H1 (cell line): ENCODE data around the gene APOM. TPM values are rescaled to one million over a fixed set of nuclear protein-coding genes. Genes with fewer than 3 reads are reported as not detected.

Source experiments
- CTCF ChIA-PET: fragments of 300-600 bp; sonication (Branson Sonifier 250); formaldehyde crosslinking; loops from one replicate; lab custom pipeline; 2021; ENCODE audit not compliant: partially characterized antibody; lab: Charles Lee
- POLR2A ChIA-PET: fragments of 300-600 bp; sonication (Branson Sonifier 250); formaldehyde crosslinking; loops from one replicate; lab custom pipeline; 2021; ENCODE audit warnings: inconsistent platforms; ENCODE audit not compliant: partially characterized antibody; lab: Charles Lee
- DNase-seq, 2 experiments: peaks; one replicate each; pipeline versions ENCODE4 v3.0.0 to v3.0.0-alpha.2; 2010 to 2022; ENCODE audit warnings: low spot score in 2 of 2, low read depth in 1 of 2, mixed read lengths in 1 of 2
- FAIRE-seq: peaks from 2 replicates; lab custom pipeline; 2011; peaks lifted over from hg19 to GRCh38; lab: Jason Lieb, UNC
- H2AFZ ChIP-seq: 2 replicates; pipeline ENCODE4 v1.8.1; 2012; ENCODE audit warnings: low read length, inconsistent platforms
- H2AK5ac ChIP-seq: 2 replicates; pipeline ENCODE4 v1.6.1; 2013; ENCODE audit warnings: low read depth, low read length
- H2BK120ac ChIP-seq: replicated peaks from 2 replicates; pipeline ENCODE3; 2013; ENCODE audit warnings: low read depth, low read length, inconsistent platforms
- H2BK12ac ChIP-seq: 2 replicates; pipeline ENCODE4 v1.6.1; 2013; ENCODE audit warnings: low read depth, low read length
- H2BK15ac ChIP-seq: 2 replicates; pipeline ENCODE4 v1.6.1; 2013; ENCODE audit warnings: low read length
- H2BK20ac ChIP-seq: 2 replicates; pipeline ENCODE4 v1.6.1; 2013; ENCODE audit warnings: low read length
- H2BK5ac ChIP-seq: 2 replicates; pipeline ENCODE4 v1.6.1; 2013; ENCODE audit warnings: low read depth, low read length
- H3K14ac ChIP-seq: 2 replicates; pipeline ENCODE4 v1.6.1; 2013; ENCODE audit warnings: inconsistent platforms; ENCODE audit not compliant: insufficient read length
- H3K18ac ChIP-seq: 2 replicates; pipeline ENCODE4 v1.6.1; 2013; ENCODE audit warnings: low read length; ENCODE audit errors: extremely low read depth
- H3K23ac ChIP-seq: 2 replicates; pipeline ENCODE4 v1.6.1; 2013; ENCODE audit warnings: inconsistent platforms; ENCODE audit not compliant: insufficient read length
- H3K23me2 ChIP-seq: 2 replicates; pipeline ENCODE4 v1.6.1; 2013; ENCODE audit warnings: low read depth, low read length
- H3K27ac ChIP-seq: 2 replicates; pipeline ENCODE4 v1.6.1; 2011; ENCODE audit warnings: low read depth, low read length, inconsistent platforms
- H3K27me3 ChIP-seq, 4 experiments: replicated peaks in 1 of 4; 1 replicate in 1 of 4; 2 replicates in 3 of 4; pipeline versions ENCODE4 v1.6.1 to v1.8.1; 2011 to 2013; ENCODE audit warnings: low read length in 3 of 4, mild to moderate bottlenecking in 3 of 4, inconsistent platforms in 2 of 4, mixed read lengths in 2 of 4, moderate library complexity in 1 of 4; ENCODE audit not compliant: control insufficient read depth in 3 of 4, insufficient read depth in 3 of 4; ENCODE audit errors: extremely low read depth in 1 of 4
- H3K36me3 ChIP-seq, 4 experiments: 2 replicates each; pipeline versions ENCODE4 v1.6.1 to v1.8.1; 2011 to 2013; ENCODE audit warnings: mild to moderate bottlenecking in 4 of 4, low read length in 3 of 4, moderate library complexity in 2 of 4, control low read depth in 1 of 4, inconsistent platforms in 1 of 4; ENCODE audit not compliant: insufficient read depth in 4 of 4, control insufficient read depth in 2 of 4
- H3K4ac ChIP-seq: replicated peaks from 2 replicates; pipeline ENCODE3; 2013; ENCODE audit warnings: low read length, low read depth, mixed read lengths, inconsistent platforms; ENCODE audit not compliant: insufficient read length
- H3K4me1 ChIP-seq, 4 experiments: replicated peaks in 1 of 4; 1 replicate in 1 of 4; 2 replicates in 3 of 4; pipeline versions ENCODE4 v1.6.1 to v1.8.1; 2011 to 2013; ENCODE audit warnings: low read length in 3 of 4, inconsistent platforms in 2 of 4, mixed read lengths in 1 of 4; ENCODE audit not compliant: insufficient read depth in 4 of 4, control insufficient read depth in 3 of 4
- H3K4me2 ChIP-seq, 2 experiments: 2 replicates each; pipeline versions ENCODE4 v1.6.1 to v1.8.1; 2011 to 2013; ENCODE audit warnings: low read depth in 2 of 2, low read length in 2 of 2, control low read depth in 1 of 2, inconsistent platforms in 1 of 2, mild to moderate bottlenecking in 1 of 2; ENCODE audit not compliant: insufficient read depth in 1 of 2
- H3K4me3 ChIP-seq, 4 experiments: fragments of 200-600, 300-600 bp in 1 of 4; sonication (generic), shearing (Covaris generic), sonication (Bioruptor Twin) in 1 of 4; 2 replicates each; pipeline versions ENCODE4 v1.5.1 to v1.8.1; 2011 to 2016; ENCODE audit warnings: low read length in 4 of 4, low read depth in 3 of 4, control low read depth in 2 of 4, inconsistent platforms in 2 of 4, mild to moderate bottlenecking in 2 of 4, mixed read lengths in 1 of 4, moderate library complexity in 1 of 4; ENCODE audit not compliant: insufficient read depth in 2 of 4; ENCODE audit errors: extremely low read depth in 1 of 4
- H3K56ac ChIP-seq: replicated peaks from 2 replicates; pipeline ENCODE3; 2013; ENCODE audit warnings: low read depth, mild to moderate bottlenecking, mixed read lengths, low read length, inconsistent platforms; ENCODE audit not compliant: insufficient read length
- H3K79me1 ChIP-seq: 2 replicates; pipeline ENCODE4 v1.6.1; 2013; ENCODE audit warnings: low read depth, low read length, control low read depth
- H3K79me2 ChIP-seq, 2 experiments: 2 replicates each; pipeline versions ENCODE4 v1.6.1 to v1.8.1; 2012 to 2013; ENCODE audit warnings: low read length in 2 of 2, mild to moderate bottlenecking in 2 of 2, inconsistent platforms in 1 of 2; ENCODE audit not compliant: insufficient read depth in 2 of 2, control insufficient read depth in 1 of 2
- H3K9ac ChIP-seq, 4 experiments: replicated peaks in 1 of 4; 1 replicate in 1 of 4; 2 replicates in 3 of 4; pipeline versions ENCODE4 v1.6.1 to v1.8.1; 2011 to 2013; ENCODE audit warnings: low read depth in 3 of 4, low read length in 3 of 4, control low read depth in 2 of 4, mild to moderate bottlenecking in 2 of 4, moderate library complexity in 2 of 4, inconsistent platforms in 1 of 4; ENCODE audit errors: extremely low read depth in 1 of 4
- H3K9me3 ChIP-seq, 2 experiments: 2 replicates each; pipeline versions ENCODE4 v1.6.1 to v1.8.1; 2012 to 2013; ENCODE audit warnings: mild to moderate bottlenecking in 2 of 2, moderate library complexity in 2 of 2, control low read depth in 1 of 2, inconsistent platforms in 1 of 2, low read depth in 1 of 2, low read length in 1 of 2, mixed read lengths in 1 of 2; ENCODE audit not compliant: insufficient read depth in 2 of 2
- H4K20me1 ChIP-seq, 2 experiments: replicated peaks in 1 of 2; 2 replicates each; pipeline versions ENCODE3 to v1.8.1; 2011 to 2013; ENCODE audit warnings: inconsistent platforms in 2 of 2, low read length in 2 of 2, mild to moderate bottlenecking in 1 of 2; ENCODE audit not compliant: insufficient read depth in 2 of 2, control insufficient read depth in 1 of 2
- H4K5ac ChIP-seq: 2 replicates; pipeline ENCODE4 v1.6.1; 2013; ENCODE audit warnings: low read length, low read depth, mixed read lengths, inconsistent platforms; ENCODE audit not compliant: insufficient read length
- H4K8ac ChIP-seq: 2 replicates; pipeline ENCODE4 v1.8.0; 2013; ENCODE audit warnings: mild to moderate bottlenecking, moderate library complexity, low read length, inconsistent platforms; ENCODE audit not compliant: insufficient read depth; ENCODE audit errors: extremely low read depth
- H4K91ac ChIP-seq: replicated peaks from 2 replicates; pipeline ENCODE3; 2013; ENCODE audit warnings: low read length, mixed read lengths, inconsistent platforms; ENCODE audit not compliant: insufficient read length
- ASH2L ChIP-seq: fragments of 200-600, 300-600 bp; sonication (generic); IDR thresholded peaks from one replicate; pipeline ENCODE4 v1.7.1; 2017; ENCODE audit warnings: low read length
- EGR1 ChIP-seq: IDR thresholded peaks from 2 replicates; pipeline ENCODE4 v1.6.1; 2011; ENCODE audit warnings: low read depth, low read length, borderline replicate concordance
- FOSL1 ChIP-seq: IDR thresholded peaks from 2 replicates; pipeline ENCODE4 v1.6.1; 2011; ENCODE audit warnings: mild to moderate bottlenecking, low read depth, low read length, moderate library complexity; ENCODE audit not compliant: insufficient read depth
- JUND ChIP-seq: IDR thresholded peaks from 2 replicates; pipeline ENCODE4 v1.6.1; 2011; ENCODE audit warnings: mild to moderate bottlenecking, improper control_type of control experiment, low read length
- KDM4A ChIP-seq: IDR thresholded peaks from one replicate; pipeline ENCODE4 v1.7.1; 2012; ENCODE audit warnings: low read depth, mild to moderate bottlenecking, moderate library complexity, low read length, inconsistent platforms; ENCODE audit not compliant: severe bottlenecking
- KDM5A ChIP-seq: fragments of 200-600 bp; IDR thresholded peaks from 2 replicates; pipeline ENCODE4 v1.7.1; 2012; ENCODE audit warnings: mild to moderate bottlenecking, low read length, inconsistent platforms, mixed read lengths
- MAX ChIP-seq: IDR thresholded peaks from 2 replicates; pipeline ENCODE4 v1.6.1; 2012; ENCODE audit warnings: inconsistent platforms
- PHF8 ChIP-seq: fragments of 200-600 bp; sonication (generic); conservative IDR thresholded peaks from 2 replicates; pipeline ENCODE4 v1.7.1; 2012; ENCODE audit warnings: low read depth, mild to moderate bottlenecking, inconsistent platforms, low read length, moderate library complexity
- POLR2A ChIP-seq, 2 experiments: IDR thresholded peaks; 1 replicate in 1 of 2; 2 replicates in 1 of 2; pipeline ENCODE4 v1.6.1; 2011; ENCODE audit warnings: low read depth in 2 of 2, low read length in 2 of 2, mild to moderate bottlenecking in 2 of 2; ENCODE audit errors: control extremely low read depth in 1 of 2
- POLR2AphosphoS5 ChIP-seq: IDR thresholded peaks from 2 replicates; pipeline ENCODE4 v1.6.1; 2011; ENCODE audit warnings: low read depth, low read length
- TAF7 ChIP-seq: optimal IDR thresholded peaks from 2 replicates; pipeline ENCODE3; 2011; ENCODE audit warnings: low read depth, mild to moderate bottlenecking, inconsistent platforms, low read length, moderate library complexity, borderline replicate concordance
- WGBS, 2 experiments: shearing (Covaris generic) in 1 of 2; methylation state at CpG; one replicate each; pipeline versions ENCODE4 v1.1.6 to v1.1.7; 2013 to 2015; ENCODE audit warnings: low lambda C conversion rate in 2 of 2, mixed read lengths in 2 of 2, inconsistent platforms in 1 of 2, low coverage in 1 of 2, missing lambda C conversion rate in 1 of 2; ENCODE audit not compliant: insufficient replicate concordance in 2 of 2, insufficient coverage in 1 of 2, insufficient read length in 1 of 2; ENCODE audit errors: extremely low coverage in 1 of 2, missing lambda C conversion rate in 1 of 2; 5-methylcytosine and 5-hydroxymethylcytosine counted together
- polyA plus RNA-seq, 7 experiments: library from polyadenylated mRNA; depleted of rRNA in 3 of 7; stranded (reverse) in 5 of 7; unstranded in 2 of 7; fragments of >200 nt in 5 of 7; fragments of 200-250 nt in 2 of 7; gene quantifications; 1 replicate in 5 of 7; 2 replicates in 1 of 7; 4 replicates in 1 of 7; pipeline versions ENCODE4 v1.2.1 to v1.2.3, GENCODE V29; 2011 to 2013; ENCODE audit warnings: missing spikeins in 2 of 7, mixed read lengths in 2 of 7
- total RNA-seq: library from RNA; stranded (reverse); fragmentation: NEBNext Ultra II Directional; extraction: Animal tissue kit (Norgen Biotek cat#: 25700); gene quantifications from 2 replicates; pipeline ENCODE4 v1.2.1, GENCODE V29; 2021

The APOM gene
- total and polyA plus RNA-seq, 2 of the 8 experiments (the other 6 are each of a cell fraction or from before 2014, with no cell fraction given): 3.4 to 12.0 TPM

GRCh38 chr6:31620586-31621319 lies 34.9 kb upstream of the APOM start, which contains the start of gene PRRC2A:
Gene PRRC2A, plus strand, starts transcription at chr6:31620715. Its CDS starts 2,075 bp downstream, at chr6:31622790.
- 3% methylated on average over 21 of the region's 67 CpGs; no CpG with 5 or more reads in 1 of the 2 experiments for WGBS, 2 experiments
- FAIRE-seq: no peak
- TF ChIP-seq FOSL1 (0 out of 2 replicates have a peak, but pooled peaks have one; percentile 21), MAX (peak; percentile 54; the same call in 1 of the 2 replicates), EGR1 (0 out of 2 replicates have a peak, but pooled peaks have one; percentile 6), ASH2L (peak; percentile 45), POLR2AphosphoS5 (peak; percentile 98), JUND (no peak), POLR2A (IDR thresholded peaks at IDR 0.05; ENCODE audit: control extremely low read depth in 1 of 2, low read depth in 2 of 2, low read length in 2 of 2) (peak; percentile 75 to 83), KDM5A (0 out of 2 replicates have a peak, but pooled peaks have one; percentile 20), KDM4A (peak; percentile 26), PHF8 (peak; percentile 69), TAF7 (peak; percentile 90)

More at GRCh38 chr6:31620586-31621319, 34.9 kb upstream of the APOM start, which contains the start of gene PRRC2A:
- peak within 1 kb of the TSS; percentile 36 for H2BK120ac ChIP-seq
- DNase-seq: peak; percentile 43 to 90
- peaks cover 26 to 39% (median 29%) of the 10 kb centered on the region in 4 experiments for H3K36me3 ChIP-seq
- POLR2A ChIA-PET: interaction anchor here (0.6 to 34.9 kb wide), 16 partner anchors 9 to 423 kb away, joined by 3 to 883 read pairs (median 6); partner anchors contain the start of genes APOM, ATP6V1G2, BAG6 and C6orf47
- peak within 1 kb of the TSS; percentile 84 to 93 for H3K4me2 ChIP-seq
- peak within 1 kb of the TSS; percentile 75 for H4K91ac ChIP-seq
- peak within 1 kb of the TSS; percentile 61; the same call in 1 of the 2 replicates for H2AK5ac ChIP-seq
- peak within 1 kb of the TSS; percentile 99; the same call in 1 of the 2 replicates for H4K8ac ChIP-seq
- peak within 1 kb of the TSS; percentile 98 for H3K18ac ChIP-seq
- peaks cover 11% of the 10 kb centered on the region; the same call in 1 of the 2 replicates for H3K79me1 ChIP-seq
- H2BK15ac ChIP-seq: peak within 1 kb of the TSS; percentile 48; the same call in 1 of the 2 replicates
- H3K56ac ChIP-seq: peak within 1 kb of the TSS; percentile 83
- peak within 1 kb of the TSS; percentile 65 for H3K4ac ChIP-seq
- no peaks in the 10 kb centered on the region for H3K9me3 ChIP-seq
- H2BK12ac ChIP-seq: peak within 1 kb of the TSS; percentile 56; the same call in 1 of the 2 replicates
- H2BK5ac ChIP-seq: peak within 1 kb of the TSS; percentile 96
- H3K27me3 ChIP-seq: no peaks in the 10 kb centered on the region
- peaks cover 8% of the 10 kb centered on the region; the same call in 1 of the 2 replicates for H3K23me2 ChIP-seq
- peak within 1 kb of the TSS; percentile 88 to 98 (median 98) for H3K4me3 ChIP-seq
- H3K23ac ChIP-seq: peak within 1 kb of the TSS; percentile 19
- no peak within 1 kb of the TSS; the same call in 1 of the 2 replicates for H2AFZ ChIP-seq
- peaks cover 24 to 43% of the 10 kb centered on the region in 2 experiments for H3K79me2 ChIP-seq
- peaks cover under 1 to 9% (median 3%) of the 10 kb centered on the region in 4 experiments; a peak in 5 of 7 replicates for H3K4me1 ChIP-seq
- H3K9ac ChIP-seq: peak within 1 kb of the TSS; percentile 93 to 99 (median 96)
- H3K27ac ChIP-seq: peak within 1 kb of the TSS; percentile 99
- peak within 1 kb of the TSS; percentile 73 for H3K14ac ChIP-seq
- CTCF ChIA-PET: interaction anchor here (1.0 to 2.3 kb wide), 4 partner anchors 14 to 73 kb away, joined by 3 to 9 read pairs (median 5); partner anchors contain the start of gene NFKBIL1
- H4K5ac ChIP-seq: peak within 1 kb of the TSS; percentile 92
- H2BK20ac ChIP-seq: no peak within 1 kb of the TSS
- peaks cover 4 to 14% of the 10 kb centered on the region in 2 experiments for H4K20me1 ChIP-seq
